ENCODE results near the gene ENG. TPM values are rescaled to one million over a fixed set of nuclear protein-coding genes. Genes with fewer than 3 reads are reported as not detected.

Gene ENG
- total RNA-seq: 100 to 1,000 TPM in 1 of 4 donors, 10 to 100 TPM in 3; 45.6 to 115 (median 51.1) TPM

DNA sequence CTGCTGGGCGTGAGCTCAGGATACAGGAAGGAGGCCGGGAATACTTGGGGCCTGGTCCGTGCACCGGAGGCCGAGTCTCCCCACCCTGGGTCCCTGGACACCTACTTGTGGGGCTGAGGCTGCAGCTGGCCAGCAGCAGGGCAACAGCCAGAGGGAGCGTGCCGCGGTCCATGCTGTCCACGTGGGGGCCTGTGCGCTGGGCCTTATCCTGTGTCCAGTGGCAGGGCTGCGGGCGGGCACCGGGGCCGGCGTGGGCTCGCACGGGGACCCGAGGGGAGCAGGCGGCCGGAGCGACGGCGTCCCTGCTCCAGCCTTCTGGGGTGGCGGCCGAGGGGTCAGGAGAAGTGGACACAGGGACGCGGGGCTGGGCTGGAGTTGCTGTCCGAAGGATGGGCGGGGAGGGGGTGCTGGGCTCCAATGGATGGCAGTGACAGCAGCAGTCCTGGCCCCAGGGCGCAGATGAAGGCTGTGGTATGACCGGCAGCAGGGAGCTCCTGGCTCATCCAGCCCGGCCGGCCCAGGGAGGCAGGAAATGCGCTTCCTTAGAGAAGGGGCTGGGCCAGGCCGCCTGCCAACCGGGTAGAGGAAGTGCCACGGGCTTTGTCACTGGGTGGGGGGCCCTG is at the start of gene ENG:
Gene ENG (minus strand): TSS at position 475 of the 623 bp plus-strand sequence. CDS start 303 bp downstream, at position 172.
- Histone ChIP-seq H3K9me3 (no peaks in the 10 kb centered on the region), H3K36me3 (no peaks in the 10 kb centered on the region), H3K27ac (peak within 1 kb of the TSS; percentile 58 to 81 (median 72)), H3K4me3 (replicated peaks in 1 of 3) (peak within 1 kb of the TSS; percentile 2 to 54 (median 6)), H3K4me1 (peaks cover 6 to 43% of the 10 kb centered on the region in 2 donors), H3K27me3 (no peaks in the 10 kb centered on the region)
- 55 to 69% methylated on average over 14 to 29 of the region's 37 CpGs for WGBS, 2 donors
- peak in 1 of 2 donors; percentile 40 for TF ChIP-seq POLR2A (IDR thresholded peaks at IDR 0.05)
- TF ChIP-seq, protein P1, sequence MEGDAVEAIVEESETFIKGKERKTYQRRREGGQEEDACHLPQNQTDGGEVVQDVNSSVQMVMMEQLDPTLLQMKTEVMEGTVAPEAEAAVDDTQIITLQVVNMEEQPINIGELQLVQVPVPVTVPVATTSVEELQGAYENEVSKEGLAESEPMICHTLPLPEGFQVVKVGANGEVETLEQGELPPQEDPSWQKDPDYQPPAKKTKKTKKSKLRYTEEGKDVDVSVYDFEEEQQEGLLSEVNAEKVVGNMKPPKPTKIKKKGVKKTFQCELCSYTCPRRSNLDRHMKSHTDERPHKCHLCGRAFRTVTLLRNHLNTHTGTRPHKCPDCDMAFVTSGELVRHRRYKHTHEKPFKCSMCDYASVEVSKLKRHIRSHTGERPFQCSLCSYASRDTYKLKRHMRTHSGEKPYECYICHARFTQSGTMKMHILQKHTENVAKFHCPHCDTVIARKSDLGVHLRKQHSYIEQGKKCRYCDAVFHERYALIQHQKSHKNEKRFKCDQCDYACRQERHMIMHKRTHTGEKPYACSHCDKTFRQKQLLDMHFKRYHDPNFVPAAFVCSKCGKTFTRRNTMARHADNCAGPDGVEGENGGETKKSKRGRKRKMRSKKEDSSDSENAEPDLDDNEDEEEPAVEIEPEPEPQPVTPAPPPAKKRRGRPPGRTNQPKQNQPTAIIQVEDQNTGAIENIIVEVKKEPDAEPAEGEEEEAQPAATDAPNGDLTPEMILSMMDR (IDR thresholded peaks at IDR 0.05): no peak
- peak; percentile 52 to 53 for DNase-seq
- intact Hi-C loops (cut with DNase I): no loop called here

DNA sequence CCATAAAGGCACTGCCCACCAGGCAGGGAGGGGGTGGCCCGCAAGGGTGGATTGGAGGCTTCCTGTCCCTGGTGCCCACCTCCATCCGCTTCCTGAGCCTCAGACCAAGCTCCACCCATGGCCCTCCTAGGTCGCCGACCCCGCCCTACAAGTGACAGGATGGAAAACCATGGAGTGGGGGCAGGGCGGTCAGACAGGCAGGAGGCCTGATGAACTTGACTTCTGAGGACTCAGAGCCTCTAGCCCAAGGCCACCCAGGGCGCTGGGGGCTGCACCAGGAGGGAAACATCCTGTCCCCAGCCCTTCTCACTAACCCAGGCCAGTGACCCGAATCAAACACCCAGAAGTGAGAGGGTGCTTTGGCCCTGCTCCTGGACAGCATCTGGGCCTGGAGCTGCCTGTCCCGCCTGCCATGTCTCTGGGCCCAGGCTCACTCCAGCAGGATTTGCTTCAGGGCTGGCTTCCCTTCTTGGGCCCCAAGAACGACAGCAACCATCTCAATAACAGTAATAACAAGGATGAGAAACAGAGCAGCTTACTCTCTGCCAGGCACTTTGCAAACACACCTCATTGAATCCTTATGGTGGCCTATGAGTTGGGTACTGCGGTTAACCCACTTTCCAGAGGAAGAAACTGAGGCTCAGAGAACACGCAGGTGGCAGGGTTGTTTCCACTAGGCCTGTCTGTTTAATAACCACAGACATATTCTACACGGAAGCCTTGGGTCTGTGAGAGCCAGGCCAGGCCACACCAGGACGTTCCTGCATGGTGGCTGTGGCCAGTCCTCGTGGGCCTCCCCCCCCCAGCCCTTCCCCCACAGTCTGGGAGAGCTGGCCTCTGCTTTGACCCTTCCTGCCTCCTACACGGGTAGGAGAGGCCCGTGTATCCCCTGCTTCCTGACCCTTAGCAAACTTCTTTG is 49.4 kb upstream of the ENG start:
- H3K27me3 ChIP-seq: no peaks in the 10 kb centered on the region
- DNase-seq: peak; percentile 88 to 89
- TF ChIP-seq, protein P1 (IDR thresholded peaks at IDR 0.05): no peak
- TF ChIP-seq POLR2A (IDR thresholded peaks at IDR 0.05): peak in 1 of 2 donors; percentile 9
- WGBS, 2 donors: 38 to 39% methylated on average over 13 to 16 of the region's 17 CpGs
- peaks cover 42 to 49% of the 10 kb centered on the region in 2 donors for H3K4me1 ChIP-seq
- no peaks in the 10 kb centered on the region for H3K9me3 ChIP-seq
- no peak overlapping the region for H3K4me3 ChIP-seq (replicated peaks in 1 of 3)
- intact Hi-C loops (cut with DNase I): no loop called here
- peak overlapping the region; percentile 70 to 83 (median 80) for H3K27ac ChIP-seq
- H3K36me3 ChIP-seq: no peaks in the 10 kb centered on the region

DNA sequence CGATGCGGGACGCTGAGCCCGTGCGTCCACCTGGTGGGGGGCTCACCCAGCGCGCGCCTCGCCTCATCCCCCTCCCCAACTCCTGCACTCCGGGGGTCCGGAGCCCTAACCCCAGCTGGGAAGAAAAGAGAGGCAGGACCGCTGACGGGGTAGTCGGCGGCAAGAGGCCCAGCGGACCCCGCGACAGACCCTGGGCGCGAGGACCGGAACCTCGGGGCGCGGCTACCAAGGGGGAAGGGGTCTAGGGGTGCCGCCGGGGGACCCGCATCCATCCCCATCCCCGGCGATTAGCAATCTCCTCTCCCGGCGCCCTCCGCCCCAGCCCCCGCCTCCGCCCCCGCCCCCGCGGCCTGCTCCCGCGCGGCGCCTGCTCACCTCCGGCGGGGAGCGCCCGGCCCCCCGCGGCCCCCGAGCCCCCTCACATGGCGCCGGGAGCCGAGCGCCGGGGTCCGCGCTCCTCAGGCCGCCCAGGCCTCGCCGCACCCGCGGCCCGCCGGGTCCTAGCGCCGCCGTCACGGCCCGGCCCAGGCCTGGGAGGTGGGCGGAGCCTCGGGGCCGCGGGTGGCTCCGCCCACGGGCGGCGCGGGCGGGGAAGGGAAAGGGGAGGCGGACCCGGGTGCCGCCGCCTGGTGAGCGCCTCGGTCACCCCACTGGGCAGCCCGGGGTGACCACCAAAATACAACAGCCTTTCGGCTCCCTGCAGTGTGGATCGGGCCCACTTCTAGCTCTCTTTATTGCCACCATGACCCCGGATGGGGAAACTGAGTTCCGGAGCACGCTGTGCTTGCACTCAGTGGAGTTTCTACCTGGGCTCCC is 44.9 kb upstream of the ENG start, which contains the start of gene ST6GALNAC6:
Gene ST6GALNAC6 (minus strand): TSS at position 476 of the 816 bp plus-strand sequence. CDS start 1,622 bp downstream, outside the sequence.
- Histone ChIP-seq H3K27ac (peak within 1 kb of the TSS; percentile 88 to 92 (median 91)), H3K36me3 (peaks cover 10 to 17% of the 10 kb centered on the region in 2 donors), H3K27me3 (no peaks in the 10 kb centered on the region), H3K9me3 (no peaks in the 10 kb centered on the region), H3K4me3 (replicated peaks in 1 of 3) (peak within 1 kb of the TSS; percentile 84 to 94 (median 87)), H3K4me1 (peaks cover 30 to 34% of the 10 kb centered on the region in 2 donors)
- peak; percentile 67 to 72 for DNase-seq
- 2 to 3% methylated on average over 9 to 12 of the region's 89 CpGs for WGBS, 2 donors
- intact Hi-C loops (cut with DNase I): no loop called here
- TF ChIP-seq, protein P1 (IDR thresholded peaks at IDR 0.05): no peak
- peak in 1 of 2 donors; percentile 59 for TF ChIP-seq POLR2A (IDR thresholded peaks at IDR 0.05)

DNA sequence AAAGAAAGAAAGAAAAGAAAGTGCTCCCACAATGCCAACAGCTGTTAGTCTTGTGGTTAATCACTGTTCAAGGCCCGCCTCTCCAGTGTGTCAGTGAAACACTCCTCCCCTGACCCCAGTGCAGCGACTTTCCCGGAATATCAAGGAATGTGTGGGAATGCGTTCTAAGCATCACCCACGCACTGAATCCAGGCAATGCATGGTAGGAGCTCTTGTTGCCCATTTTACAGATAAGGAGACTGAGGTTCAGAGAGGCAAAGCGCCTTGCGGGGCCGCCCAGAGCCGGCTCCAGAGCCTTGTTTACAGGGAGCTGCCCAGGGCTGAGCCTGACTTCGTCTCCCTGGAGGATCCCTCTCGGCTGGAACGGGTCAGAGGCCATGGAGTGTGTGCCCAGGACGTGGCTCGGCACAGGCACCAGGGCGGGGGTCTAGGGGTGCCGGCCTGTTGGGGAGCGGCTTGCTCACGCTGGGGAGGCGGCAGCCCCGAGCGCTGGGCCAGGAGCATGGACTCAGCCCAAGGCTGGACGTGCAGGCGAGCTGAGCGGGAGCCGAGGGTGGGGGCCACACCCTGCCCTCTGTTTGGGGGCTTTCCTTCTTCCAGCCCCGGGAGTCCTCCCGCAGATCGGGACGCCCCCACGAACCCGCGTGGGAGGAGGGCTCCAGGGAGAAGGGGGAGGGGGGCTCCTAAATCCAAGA is 44.1 kb upstream of the ENG start:
- H3K27ac ChIP-seq: peak overlapping the region; percentile 88 to 92 (median 91)
- H3K9me3 ChIP-seq: no peaks in the 10 kb centered on the region
- peak in 1 of 2 donors; percentile 44 for DNase-seq
- intact Hi-C loops (cut with DNase I): no loop called here
- peak overlapping the region; percentile 84 to 94 (median 87) for H3K4me3 ChIP-seq (replicated peaks in 1 of 3)
- TF ChIP-seq, protein P1 (IDR thresholded peaks at IDR 0.05): no peak
- TF ChIP-seq POLR2A (IDR thresholded peaks at IDR 0.05): no peak
- H3K36me3 ChIP-seq: peaks cover 18 to 24% of the 10 kb centered on the region in 2 donors
- H3K27me3 ChIP-seq: no peaks in the 10 kb centered on the region
- peaks cover 22 to 27% of the 10 kb centered on the region in 2 donors for H3K4me1 ChIP-seq
- 33 to 48% methylated on average over 7 to 21 of the region's 32 CpGs for WGBS, 2 donors
